GM19438 (cell line): ENCODE data around the gene MED31.
"Not testable (repeated sequence)": the region's sequence is repeated elsewhere in the genome, so short reads cannot be mapped to it uniquely, and the experiment has no call there.

Experiments used
- ATAC-seq: cut with Tn5 transposase; IDR thresholded peaks from one replicate; pipeline ENCODE4 v1.9.1; 2021; ENCODE audit warnings: low read depth; ENCODE audit not compliant: unreplicated experiment

MED31 gene

DNA sequence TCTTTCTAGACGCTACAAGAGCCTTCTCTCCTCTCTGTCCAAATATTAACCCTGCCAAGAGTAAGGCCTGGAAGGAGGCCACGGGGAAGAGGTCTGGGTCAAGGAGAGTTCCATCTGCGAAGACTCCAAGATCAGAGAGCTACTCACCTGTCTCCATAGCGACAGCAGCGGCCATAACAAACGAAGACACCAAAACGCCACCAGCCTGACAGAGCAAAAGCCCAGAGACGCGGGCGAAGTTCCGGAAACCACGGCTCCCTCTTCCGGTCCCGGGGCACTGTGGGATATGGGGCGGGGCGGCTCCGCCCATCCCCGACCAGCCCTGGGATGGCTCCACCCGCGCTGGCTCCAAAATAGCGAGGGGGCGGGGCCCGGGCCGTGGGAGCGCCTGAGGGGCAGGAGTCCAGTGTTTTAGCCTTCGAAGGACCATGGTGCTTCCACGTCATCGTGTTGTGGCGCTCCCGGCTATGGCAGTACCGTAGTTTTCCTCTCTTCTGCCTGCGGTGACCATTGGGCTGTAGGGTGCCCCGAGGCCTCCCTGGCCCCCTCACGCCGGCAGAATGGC is at the start of gene MED31, which contains the start of gene C17orf100:
TSS of gene MED31 (minus strand) at position 252 of the 565 bp plus-strand sequence. CDS start at position 175, 77 bp downstream.
TSS of gene C17orf100 (plus strand) at position 409 of the 565 bp plus-strand sequence. CDS start at position 561, 152 bp downstream.
- peak; percentile 93 for ATAC-seq

- no peak for ATAC-seq
Measured at GRCh38 chr17:6700948-6701307, 49.5 kb upstream of the MED31 start.

GRCh38 chr17:6699997-6700947 is 48.9 kb upstream of the MED31 start:
- ATAC-seq, result no peak

DNA sequence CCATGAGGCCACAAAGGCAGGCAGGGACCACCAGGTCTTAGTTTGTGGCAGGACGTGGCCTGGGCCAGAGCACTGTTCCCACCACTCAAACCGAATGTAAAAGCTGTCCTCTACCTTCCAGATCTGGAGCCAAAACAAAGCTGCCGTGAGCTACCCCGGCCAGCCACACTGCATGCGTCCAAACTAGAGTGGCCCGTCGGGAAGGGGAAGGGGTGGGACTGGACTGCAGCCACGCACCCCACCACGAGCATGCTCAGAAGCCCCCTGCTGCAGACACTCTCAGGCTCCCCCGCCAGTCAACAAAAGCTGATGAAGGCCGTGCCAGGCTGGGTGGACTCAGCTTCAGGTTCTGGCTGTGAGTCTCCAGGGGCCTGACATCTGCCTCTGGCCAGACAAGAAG is 46.6 kb upstream of the MED31 start:
- ATAC-seq, result no peak

DNA sequence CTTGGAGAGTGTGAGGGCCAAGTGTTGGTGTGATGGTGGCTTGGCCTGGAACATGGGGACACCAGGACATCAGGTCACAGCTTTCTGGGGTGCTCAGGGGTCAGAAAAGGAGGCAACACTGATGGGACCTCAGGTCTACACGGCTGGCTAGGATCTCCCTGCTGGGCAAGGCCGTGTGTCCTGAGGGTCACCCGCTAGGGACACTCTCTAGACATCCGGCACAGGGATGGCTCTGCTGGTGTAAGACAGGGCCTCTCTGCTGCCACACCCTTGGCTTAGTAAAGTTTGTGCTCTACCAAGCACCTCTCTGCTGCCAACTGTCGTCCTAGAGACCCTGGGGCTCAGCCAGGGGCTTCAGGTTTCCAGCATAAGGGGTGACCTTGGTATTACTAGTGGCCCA is 45.5 kb upstream of the MED31 start:
- no peak for ATAC-seq

DNA sequence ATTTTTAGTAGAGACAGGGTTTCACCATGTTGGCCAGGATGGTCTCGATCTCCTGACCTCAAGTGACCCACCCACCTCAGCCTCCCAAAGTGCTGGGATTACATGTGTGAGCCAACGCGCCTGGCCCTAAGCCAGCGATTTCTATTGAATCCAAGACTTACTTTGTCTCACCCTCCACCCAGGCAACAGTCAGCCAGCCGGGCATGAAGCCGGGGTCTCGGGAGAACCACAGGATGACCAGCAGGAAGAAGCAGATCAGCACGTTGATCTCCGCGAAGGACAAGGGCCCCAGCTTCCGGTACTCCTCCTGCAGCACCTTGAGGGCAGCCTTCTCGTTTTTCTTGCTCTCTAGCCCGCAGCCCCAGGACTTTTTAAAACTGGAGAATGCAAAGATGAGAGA is 44.2 kb upstream of the MED31 start:
- ATAC-seq, result no peak

GRCh38 chr17:6695051-6695450 is 43.6 kb upstream of the MED31 start:
- ATAC-seq, result no peak

DNA sequence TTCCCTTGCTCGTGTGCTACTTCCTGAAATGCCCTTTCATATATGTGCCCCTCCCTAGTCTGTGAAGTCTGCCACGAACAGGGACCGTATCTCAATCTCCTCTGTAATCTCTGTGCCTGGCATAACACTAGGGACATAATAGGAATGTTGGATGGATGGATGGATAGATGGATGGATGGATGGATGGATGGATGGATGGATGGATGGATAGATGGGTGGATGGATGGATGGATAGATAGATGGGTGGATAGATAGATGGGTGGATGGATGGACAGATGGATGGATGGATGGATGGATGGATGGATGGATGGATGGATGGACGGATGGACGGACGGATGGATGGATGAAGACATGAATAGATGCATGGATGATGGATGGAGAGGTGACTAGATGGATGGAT is 40.6 kb upstream of the MED31 start:
- not testable (repeated sequence) for ATAC-seq

DNA sequence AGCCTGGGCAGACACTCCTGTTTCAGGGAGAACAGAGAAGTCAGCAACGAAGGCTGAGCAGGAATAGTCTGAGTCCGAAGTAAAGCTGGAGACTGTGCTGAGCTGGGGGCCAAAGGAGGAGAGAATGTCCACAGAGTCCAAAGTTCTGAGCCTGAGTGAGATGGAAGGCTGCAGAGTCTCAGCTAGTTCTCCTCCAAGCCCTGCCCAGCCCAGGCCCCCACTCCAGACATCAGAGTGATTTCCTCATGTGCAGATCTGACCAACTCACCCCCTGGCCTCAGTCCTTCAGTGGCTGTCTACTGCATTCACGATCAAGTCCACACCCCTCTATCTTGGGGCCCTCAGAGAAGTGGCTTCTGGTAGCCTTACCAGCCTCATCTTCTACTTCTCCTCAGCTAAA is 40.1 kb upstream of the MED31 start:
- ATAC-seq, result no peak

DNA sequence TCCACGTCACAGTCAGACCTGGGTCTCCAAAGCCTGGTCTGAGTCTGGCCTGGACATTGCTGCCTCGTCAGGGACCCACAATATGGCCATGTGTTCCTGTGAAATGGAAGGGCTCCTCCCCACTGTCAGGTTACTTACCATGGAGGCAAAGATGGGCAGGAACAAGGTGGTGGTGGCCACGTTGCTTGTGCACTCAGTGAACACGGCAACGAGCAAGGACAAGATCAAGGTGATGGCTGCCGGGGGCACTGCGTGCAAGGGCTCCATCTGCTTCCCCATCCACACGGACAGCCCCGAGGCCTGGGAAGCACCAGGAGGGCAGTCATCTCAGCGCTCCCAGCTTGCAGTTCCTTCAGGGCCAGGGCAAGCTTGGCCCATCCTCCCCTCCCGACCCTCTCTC is 39.2 kb upstream of the MED31 start:
- no peak for ATAC-seq

DNA sequence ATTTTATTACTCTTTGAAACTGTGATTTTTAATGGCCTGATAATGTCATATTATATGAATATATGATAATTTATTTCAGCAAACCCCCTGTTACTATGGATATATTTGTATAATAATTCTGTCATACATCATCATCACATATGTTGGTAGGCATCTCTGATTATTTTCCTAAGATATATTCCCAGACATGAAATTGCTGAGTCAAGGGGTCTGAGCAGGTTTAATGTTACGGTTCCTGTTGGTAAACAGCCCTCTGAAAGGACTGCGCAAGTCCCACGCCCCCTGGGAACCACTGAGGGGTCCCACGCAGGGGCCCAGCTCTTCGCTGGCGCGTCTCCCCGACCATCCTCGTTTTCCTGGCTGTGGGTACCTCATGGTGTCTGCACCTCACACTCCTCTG is 37.5 kb upstream of the MED31 start:
- no peak for ATAC-seq

DNA sequence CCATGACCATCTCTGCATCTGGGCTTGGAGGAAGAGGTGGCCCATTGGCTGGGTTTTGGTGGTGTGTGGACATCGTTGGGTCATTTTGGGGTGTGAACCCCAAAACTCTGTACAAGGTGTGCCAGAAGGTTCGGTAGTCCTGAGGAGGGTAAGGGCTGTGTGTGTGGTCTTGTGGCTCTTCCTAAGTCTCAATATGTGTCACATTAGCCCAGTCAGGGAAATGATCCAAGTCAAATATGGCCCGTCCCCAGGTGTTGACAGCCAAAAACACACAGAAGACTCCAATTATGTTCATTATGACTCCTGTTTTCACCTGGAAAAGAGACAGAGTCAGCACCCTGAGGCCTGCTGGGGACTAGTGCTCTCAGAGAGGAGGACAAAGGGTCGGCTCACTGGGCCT is 34.6 kb upstream of the MED31 start:
- no peak for ATAC-seq

- ATAC-seq, result no peak
Measured at GRCh38 chr17:6684881-6685767, 33.7 kb upstream of the MED31 start.

DNA sequence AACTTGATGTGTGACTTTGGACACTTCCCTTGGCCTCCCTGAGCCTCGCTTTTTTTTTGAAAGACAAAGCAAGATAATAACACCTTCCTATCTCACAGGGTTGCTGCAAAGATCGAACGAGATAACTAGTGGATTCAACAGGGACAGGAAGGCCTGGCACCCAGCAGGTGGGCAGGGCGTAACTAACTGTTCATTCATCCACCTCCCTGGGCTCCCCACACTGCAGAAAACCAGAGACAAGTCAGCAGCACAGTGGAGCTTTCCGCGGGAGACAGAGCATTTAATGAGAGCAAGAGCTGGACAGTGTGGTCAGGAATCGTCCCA is 33.0 kb upstream of the MED31 start:
- no peak for ATAC-seq

GRCh38 chr17:6683730-6684459 is 32.5 kb upstream of the MED31 start:
- no peak for ATAC-seq

GRCh38 chr17:6683081-6683684 is 31.8 kb upstream of the MED31 start:
- ATAC-seq, result no peak

GRCh38 chr17:6682339-6682738 is 30.9 kb upstream of the MED31 start:
- ATAC-seq, result no peak

DNA sequence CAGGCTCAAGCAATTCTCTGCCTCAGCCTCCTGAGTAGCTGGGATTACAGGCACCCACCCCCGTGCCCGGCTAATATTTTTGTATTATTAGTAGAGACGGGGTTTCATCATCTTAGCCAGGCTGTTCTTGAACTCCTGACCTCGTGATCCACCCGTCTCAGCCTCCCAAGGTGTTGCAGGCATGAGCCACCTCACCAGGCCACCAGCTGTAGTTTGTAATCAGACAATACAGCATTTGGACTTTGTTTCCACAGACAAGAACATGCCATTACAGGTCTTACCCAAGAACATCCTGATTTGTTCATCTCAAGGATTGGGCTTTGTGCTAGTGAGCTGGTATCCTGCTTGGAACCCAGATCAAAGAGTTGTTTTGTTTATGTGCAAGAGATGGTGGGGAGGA is 30.3 kb upstream of the MED31 start:
- no peak for ATAC-seq

- no peak for ATAC-seq
Measured at GRCh38 chr17:6681176-6681575, 29.8 kb upstream of the MED31 start.

GRCh38 chr17:6679241-6679640 is 27.8 kb upstream of the MED31 start:
- ATAC-seq, result no peak
